ENCODE results near the gene CMTM7.
A peak's percentile ranks its signal among the peaks of the same experiment; 100 is the strongest.
"Not testable (repeated sequence)": the region's sequence is repeated elsewhere in the genome, so short reads cannot be mapped to it uniquely, and the experiment has no call there.

Gene CMTM7

GRCh38 chr3:32438596-32439344 is 47.1 kb downstream of the CMTM7 start:
- DNase-seq, result no peak

- not testable (repeated sequence) for DNase-seq
Measured at GRCh38 chr3:32439421-32439820, 47.8 kb downstream of the CMTM7 start.

- no peak for DNase-seq
Measured at GRCh38 chr3:32440611-32441350, 49.1 kb downstream of the CMTM7 start.

GRCh38 chr3:32442766-32443165 is 51.1 kb downstream of the CMTM7 start:
- DNase-seq, result no peak

GRCh38 chr3:32443478-32443877 is 51.8 kb downstream of the CMTM7 start:
- DNase-seq, result no peak

GRCh38 chr3:32447865-32448400 is 56.3 kb downstream of the CMTM7 start:
- no peak for DNase-seq

GRCh38 chr3:32448686-32449474 is 57.2 kb downstream of the CMTM7 start:
- DNase-seq, result no peak

- DNase-seq, result no peak
Measured at GRCh38 chr3:32449691-32450090, 58.0 kb downstream of the CMTM7 start.

GRCh38 chr3:32450426-32450825 is 58.8 kb downstream of the CMTM7 start:
- DNase-seq, result no peak

GRCh38 chr3:32450992-32451659 is 59.5 kb downstream of the CMTM7 start:
- no peak for DNase-seq

GRCh38 chr3:32452009-32452408 is 60.4 kb downstream of the CMTM7 start:
- DNase-seq, result no peak

GRCh38 chr3:32453346-32453745 is 61.7 kb downstream of the CMTM7 start:
- DNase-seq, result no peak

- DNase-seq, result no peak
Measured at GRCh38 chr3:32454111-32454510, 62.5 kb downstream of the CMTM7 start.

- no peak for DNase-seq
Measured at GRCh38 chr3:32454731-32455608, 63.3 kb downstream of the CMTM7 start.

GRCh38 chr3:32455609-32456428 is 64.2 kb downstream of the CMTM7 start:
- DNase-seq, result no peak

GRCh38 chr3:32456429-32457130 is 64.9 kb downstream of the CMTM7 start:
- DNase-seq, result no peak

GRCh38 chr3:32457971-32458471 is 66.4 kb downstream of the CMTM7 start:
- DNase-seq, result peak; percentile 55

- DNase-seq, result no peak
Measured at GRCh38 chr3:32459450-32459849, 67.8 kb downstream of the CMTM7 start.

- peak; percentile 44 for DNase-seq
Measured at GRCh38 chr3:32460031-32460749, 68.5 kb downstream of the CMTM7 start.
